ENCODE measurements around the gene PLCH2. TPM values are rescaled to one million over a fixed set of nuclear protein-coding genes. Genes with fewer than 3 reads are reported as not detected.
A peak's percentile ranks its signal among the peaks of the same experiment; 100 is the strongest.

Gene PLCH2
- total and polyA plus RNA-seq, 9 of the 15 experiments (the other 6 are each of a cell fraction or from before 2014, with no cell fraction given), result 0.16 TPM; not detected in 8

DNA sequence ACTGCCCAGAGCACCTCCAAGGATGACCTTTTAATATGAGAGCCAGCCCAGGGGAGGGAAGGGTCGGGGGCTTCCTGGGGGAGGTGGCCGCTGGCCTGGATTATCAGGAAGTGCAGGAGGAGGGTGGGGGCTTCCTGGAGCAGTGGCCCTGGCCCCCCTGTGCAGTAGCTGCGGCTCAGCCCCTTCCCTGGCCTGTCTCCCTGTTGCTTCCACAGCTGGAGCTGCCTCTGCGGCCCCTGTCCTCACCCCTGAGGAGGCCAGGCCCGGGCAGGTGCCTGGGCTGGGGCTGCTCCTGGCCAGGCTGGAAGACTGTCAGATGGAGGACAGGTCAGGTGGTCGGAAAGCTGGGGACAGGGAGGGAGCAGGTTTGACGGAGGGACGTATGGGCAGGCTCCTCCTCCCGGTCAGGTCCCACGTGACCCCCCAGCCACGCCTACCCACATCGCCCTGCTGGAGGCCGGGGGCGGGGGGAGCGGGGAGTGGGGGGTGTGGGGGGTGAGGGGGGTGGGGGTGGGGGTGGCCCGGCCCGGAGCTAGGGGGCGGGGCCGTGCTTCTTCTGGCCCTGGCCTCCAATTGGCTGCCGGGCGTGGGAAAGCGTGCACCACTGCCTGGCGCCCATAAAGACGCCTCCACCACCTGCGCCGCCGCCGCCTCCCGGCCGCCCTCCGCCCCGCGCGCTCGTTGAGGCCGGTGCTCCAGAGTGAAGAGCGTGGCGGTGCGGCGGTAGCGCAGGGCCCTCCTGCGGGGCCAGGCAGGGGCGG lies 69.8 kb downstream of the PLCH2 start (continued):
- TF ChIP-seq COPS2 (conservative IDR thresholded peaks at IDR 0.05), result no peak
- no peak for TF ChIP-seq CREBBP (IDR thresholded peaks at IDR 0.05; ENCODE audit: low read depth, low read length)
- peak in 2 of 3 experiments; percentile 39 to 41 for TF ChIP-seq YY1 (IDR thresholded peaks at IDR 0.05; ENCODE audit: borderline replicate concordance in 1 of 3, control insufficient read depth in 1 of 3, extremely low read depth in 1 of 3, insufficient read depth in 3 of 3, insufficient read length in 1 of 3, insufficient replicate concordance in 2 of 3, low read depth in 1 of 3, low read length in 2 of 3)
- peak; percentile 13; the same call in 1 of the 2 replicates for TF ChIP-seq BHLHE40 (IDR thresholded peaks at IDR 0.05; ENCODE audit: low read length)
- TF ChIP-seq CHD1 (IDR thresholded peaks at IDR 0.05; ENCODE audit: low read length), result no peak
- peak; percentile 79 for TF ChIP-seq POLR2A (conservative IDR thresholded peaks at IDR 0.05)
- TF ChIP-seq RAD51 (IDR thresholded peaks at IDR 0.05; ENCODE audit: borderline replicate concordance, low read depth), result peak; percentile 95
- TF ChIP-seq ARID1B (IDR thresholded peaks at IDR 0.05), result 0 out of 2 replicates have a peak, but pooled peaks have one; percentile 8
- TF ChIP-seq ZNF766 (CRISPR knock-in tag; conservative IDR thresholded peaks at IDR 0.05), result no peak
- no peak for TF ChIP-seq BRCA1 (IDR thresholded peaks at IDR 0.05)
- no peak for TF ChIP-seq BRCA1 (CRISPR knock-in tag; IDR thresholded peaks at IDR 0.05)
- TF ChIP-seq, protein P1, sequence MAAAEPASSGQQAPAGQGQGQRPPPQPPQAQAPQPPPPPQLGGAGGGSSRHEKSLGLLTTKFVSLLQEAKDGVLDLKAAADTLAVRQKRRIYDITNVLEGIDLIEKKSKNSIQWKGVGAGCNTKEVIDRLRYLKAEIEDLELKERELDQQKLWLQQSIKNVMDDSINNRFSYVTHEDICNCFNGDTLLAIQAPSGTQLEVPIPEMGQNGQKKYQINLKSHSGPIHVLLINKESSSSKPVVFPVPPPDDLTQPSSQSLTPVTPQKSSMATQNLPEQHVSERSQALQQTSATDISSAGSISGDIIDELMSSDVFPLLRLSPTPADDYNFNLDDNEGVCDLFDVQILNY (CRISPR knock-in tag; IDR thresholded peaks at IDR 0.05), result no peak
- TF ChIP-seq TCFL5 (CRISPR knock-in tag; conservative IDR thresholded peaks at IDR 0.05), result no peak
- TF ChIP-seq, protein P2, sequence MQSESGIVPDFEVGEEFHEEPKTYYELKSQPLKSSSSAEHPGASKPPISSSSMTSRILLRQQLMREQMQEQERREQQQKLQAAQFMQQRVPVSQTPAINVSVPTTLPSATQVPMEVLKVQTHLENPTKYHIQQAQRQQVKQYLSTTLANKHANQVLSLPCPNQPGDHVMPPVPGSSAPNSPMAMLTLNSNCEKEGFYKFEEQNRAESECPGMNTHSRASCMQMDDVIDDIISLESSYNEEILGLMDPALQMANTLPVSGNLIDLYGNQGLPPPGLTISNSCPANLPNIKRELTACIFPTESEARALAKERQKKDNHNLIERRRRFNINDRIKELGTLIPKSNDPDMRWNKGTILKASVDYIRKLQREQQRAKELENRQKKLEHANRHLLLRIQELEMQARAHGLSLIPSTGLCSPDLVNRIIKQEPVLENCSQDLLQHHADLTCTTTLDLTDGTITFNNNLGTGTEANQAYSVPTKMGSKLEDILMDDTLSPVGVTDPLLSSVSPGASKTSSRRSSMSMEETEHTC (IDR thresholded peaks at IDR 0.05), result peak; percentile 57
- TF ChIP-seq FOXA1 (IDR thresholded peaks at IDR 0.05; ENCODE audit: borderline replicate concordance), result no peak
- TF ChIP-seq, protein P3, sequence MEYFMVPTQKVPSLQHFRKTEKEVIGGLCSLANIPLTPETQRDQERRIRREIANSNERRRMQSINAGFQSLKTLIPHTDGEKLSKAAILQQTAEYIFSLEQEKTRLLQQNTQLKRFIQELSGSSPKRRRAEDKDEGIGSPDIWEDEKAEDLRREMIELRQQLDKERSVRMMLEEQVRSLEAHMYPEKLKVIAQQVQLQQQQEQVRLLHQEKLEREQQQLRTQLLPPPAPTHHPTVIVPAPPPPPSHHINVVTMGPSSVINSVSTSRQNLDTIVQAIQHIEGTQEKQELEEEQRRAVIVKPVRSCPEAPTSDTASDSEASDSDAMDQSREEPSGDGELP (CRISPR knock-in tag; IDR thresholded peaks at IDR 0.05; ENCODE audit: borderline replicate concordance), result peak; percentile 59
- TF ChIP-seq, protein P4, sequence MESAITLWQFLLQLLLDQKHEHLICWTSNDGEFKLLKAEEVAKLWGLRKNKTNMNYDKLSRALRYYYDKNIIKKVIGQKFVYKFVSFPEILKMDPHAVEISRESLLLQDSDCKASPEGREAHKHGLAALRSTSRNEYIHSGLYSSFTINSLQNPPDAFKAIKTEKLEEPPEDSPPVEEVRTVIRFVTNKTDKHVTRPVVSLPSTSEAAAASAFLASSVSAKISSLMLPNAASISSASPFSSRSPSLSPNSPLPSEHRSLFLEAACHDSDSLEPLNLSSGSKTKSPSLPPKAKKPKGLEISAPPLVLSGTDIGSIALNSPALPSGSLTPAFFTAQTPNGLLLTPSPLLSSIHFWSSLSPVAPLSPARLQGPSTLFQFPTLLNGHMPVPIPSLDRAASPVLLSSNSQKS (CRISPR knock-in tag; IDR thresholded peaks at IDR 0.05), result no peak
- TF ChIP-seq GABPB1 (CRISPR knock-in tag; IDR thresholded peaks at IDR 0.05), result 0 out of 2 replicates have a peak, but pooled peaks have one; percentile 20
- TF ChIP-seq NR1H2 (CRISPR knock-in tag; IDR thresholded peaks at IDR 0.05), result peak; percentile 92; the same call in 1 of the 2 replicates
- TF ChIP-seq ZNF253 (CRISPR knock-in tag; conservative IDR thresholded peaks at IDR 0.05), result no peak
- TF ChIP-seq NBN (IDR thresholded peaks at IDR 0.05; ENCODE audit: low read depth), result no peak
- peak; percentile 67; the same call in 1 of the 2 replicates for TF ChIP-seq SIN3B (IDR thresholded peaks at IDR 0.05; ENCODE audit: low read depth)
- peak; percentile 63 for TF ChIP-seq CREM (IDR thresholded peaks at IDR 0.05; ENCODE audit: low read depth)
- TF ChIP-seq DPF2 (IDR thresholded peaks at IDR 0.05), result no peak
